HT1080 (cell line): ENCODE measurements around the gene HPS4. TPM values are rescaled to one million over a fixed set of nuclear protein-coding genes. Genes with fewer than 3 reads are reported as not detected.
A peak's percentile ranks its signal among the peaks of the same experiment; 100 is the strongest.

Experiments used
- DNase-seq: peaks from one replicate; pipeline ENCODE4 v3.0.0-alpha.2; 2015; ENCODE audit warnings: low read depth
- total RNA-seq: library from RNA; depleted of rRNA; stranded (reverse); fragments of >200 nt; shearing (Covaris generic); gene quantifications from 2 replicates; pipeline ENCODE4 v1.2.3, GENCODE V29; 2014

Gene HPS4
- total RNA-seq, 1 experiment from 2014 or later: 28.6 TPM

- no peak for DNase-seq
Observed at GRCh38 chr22:26499188-26499703, 15.7 kb upstream of the HPS4 start.

GRCh38 chr22:26496456-26496855 is 12.9 kb upstream of the HPS4 start:
- no peak for DNase-seq

- DNase-seq: no peak
Observed at GRCh38 chr22:26494506-26494905, 10.9 kb upstream of the HPS4 start.

- DNase-seq: no peak
Observed at GRCh38 chr22:26492220-26492619, 8.6 kb upstream of the HPS4 start.

GRCh38 chr22:26489447-26490036 is 6.0 kb upstream of the HPS4 start:
- peak; percentile 49 for DNase-seq

GRCh38 chr22:26487996-26488395 is 4.4 kb upstream of the HPS4 start:
- DNase-seq: no peak

- DNase-seq: no peak
Observed at GRCh38 chr22:26486394-26486793, 2.8 kb upstream of the HPS4 start.

- no peak for DNase-seq
Observed at GRCh38 chr22:26485806-26486390, 2.3 kb upstream of the HPS4 start.

GRCh38 chr22:26485013-26485412 is 1.4 kb upstream of the HPS4 start:
- DNase-seq: no peak

- no peak for DNase-seq
Observed at GRCh38 chr22:26484360-26484706, 750 bp upstream of the HPS4 start.

- DNase-seq: no peak
Observed at GRCh38 chr22:26483043-26483438, 542 bp downstream of the HPS4 start.

- DNase-seq: no peak
Observed at GRCh38 chr22:26482161-26482560, 1.4 kb downstream of the HPS4 start.

- no peak for DNase-seq
Observed at GRCh38 chr22:26481694-26482093, 1.9 kb downstream of the HPS4 start.

- no peak for DNase-seq
Observed at GRCh38 chr22:26481112-26481693, 2.4 kb downstream of the HPS4 start.

- no peak for DNase-seq
Observed at GRCh38 chr22:26480611-26480932, 3.0 kb downstream of the HPS4 start.

- no peak for DNase-seq
Observed at GRCh38 chr22:26479792-26480610, 3.6 kb downstream of the HPS4 start.

GRCh38 chr22:26479043-26479791 is 4.4 kb downstream of the HPS4 start:
- DNase-seq: no peak

- no peak for DNase-seq
Observed at GRCh38 chr22:26477341-26477731, 6.2 kb downstream of the HPS4 start.

GRCh38 chr22:26476705-26477340 is 6.8 kb downstream of the HPS4 start:
- peak; percentile 85 for DNase-seq

GRCh38 chr22:26474682-26475081 is 8.9 kb downstream of the HPS4 start:
- DNase-seq: peak; percentile 88

GRCh38 chr22:26471522-26471921 is 12.1 kb downstream of the HPS4 start:
- DNase-seq: peak; percentile 98
